Stomach (tissue), 9 donors: Measurements from ENCODE around the gene MAP3K1. TPM values are rescaled to one million over a fixed set of nuclear protein-coding genes. Genes with fewer than 3 reads are reported as not detected.
A peak's percentile ranks its signal among the peaks of the same experiment; 100 is the strongest.

ENCODE experiments used
- DNase-seq, 2 donors: peaks; one replicate each; pipeline versions ENCODE4 v3.0.0 to v3.0.0-alpha.2; 2013 to 2019
- H3K27ac ChIP-seq, 5 donors: fragments of 200-600 bp in 4 of 5; sonication (generic) in 4 of 5; one replicate each; pipeline ENCODE4 v1.5.1; 2013 to 2019; ENCODE audit warnings: mild to moderate bottlenecking in 1 of 5, moderate library complexity in 1 of 5
- H3K27me3 ChIP-seq, 3 donors: fragments of 200-600 bp; sonication (generic); one replicate each; pipeline ENCODE4 v1.5.1; 2017 to 2019; ENCODE audit warnings: mixed run types in 1 of 3
- H3K36me3 ChIP-seq, 4 donors: fragments of 200-600 bp; sonication (generic); 1 replicate in 3 of 4; 2 replicates in 1 of 4; pipeline ENCODE4 v1.5.1; 2016 to 2019
- H3K4me1 ChIP-seq, 4 donors: fragments of 200-600 bp; sonication (generic); one replicate each; pipeline ENCODE4 v1.5.1; 2016 to 2019
- H3K4me3 ChIP-seq, 4 donors: fragments of 200-600 bp; sonication (generic) in 3 of 4; one replicate each; pipeline ENCODE4 v1.5.1; 2016 to 2019; ENCODE audit warnings: mild to moderate bottlenecking in 1 of 4
- H3K9me3 ChIP-seq, 4 donors: fragments of 200-600 bp; sonication (generic); one replicate each; pipeline ENCODE4 v1.5.1; 2016 to 2019
- EP300 ChIP-seq: sonication (generic); formaldehyde crosslinking; IDR thresholded peaks from one replicate; pipeline ENCODE4 v1.6.1; 2017; ENCODE audit warnings: antibody characterized with exemption
- POLR2A ChIP-seq, 4 donors: fragments of 450-650 bp; IDR thresholded peaks; one replicate each; pipeline ENCODE4 v1.6.1; 2016; ENCODE audit warnings: antibody characterized with exemption in 4 of 4, control low read depth in 2 of 4, mild to moderate bottlenecking in 1 of 4, moderate library complexity in 1 of 4
- POLR2AphosphoS5 ChIP-seq, 3 donors: sonication (generic); formaldehyde crosslinking; IDR thresholded peaks; one replicate each; pipeline ENCODE4 v1.6.1; 2016; ENCODE audit warnings: antibody characterized with exemption in 3 of 3
- WGBS, 5 donors: extraction: QIAGEN DNeasy Blood & Tissue Kit in 3 of 5; methylation state at CpG; one replicate each; pipeline versions ENCODE4 v1.1.5 to v1.1.7; 2013 to 2018; 5-methylcytosine and 5-hydroxymethylcytosine counted together
- intact Hi-C: fragments of 100-400 bp; cut with DNase I; formaldehyde crosslinking; loops from one replicate; pipeline ENCODE4 v1.15.1; 2023; ENCODE audit warnings: low total_unique reads
- polyA plus RNA-seq, 3 donors: library from polyadenylated mRNA; stranded (reverse); fragments of 200-250 nt; gene quantifications; one replicate each; pipeline ENCODE4 v1.2.3, GENCODE V29; 2013
- total RNA-seq, 5 donors: library from RNA; depleted of rRNA; stranded (reverse); fragments of >200 nt; gene quantifications; one replicate each; pipeline versions ENCODE4 v1.1.0 to v1.2.3, GENCODE V29; 2014 to 2016
- TF ChIP-seq, protein P1 (sequence below), 7 experiments: fragments of 450-650 bp in 4 of 7; fragments of 200-600 bp in 3 of 7; sonication (generic) in 3 of 7; IDR thresholded peaks; one replicate each; pipeline ENCODE4 v1.5.1; 2016 to 2019; ENCODE audit warnings: antibody characterized with exemption in 7 of 7, control low read depth in 2 of 7, mild to moderate bottlenecking in 1 of 7
- donor health status: healthy with polysubstance abuse.
- donor health status: Bipolar disorder and iron deficiency.
- donor health status: healthy.

The MAP3K1 gene
- total and polyA plus RNA-seq, 8 donors: 3.8 to 30.7 (median 7.7) TPM

GRCh38 chr5:56852228-56853000, 37.1 kb downstream of the MAP3K1 start:
- peak overlapping the region in 1 of 5 donors; percentile 18 for H3K27ac ChIP-seq

DNA sequence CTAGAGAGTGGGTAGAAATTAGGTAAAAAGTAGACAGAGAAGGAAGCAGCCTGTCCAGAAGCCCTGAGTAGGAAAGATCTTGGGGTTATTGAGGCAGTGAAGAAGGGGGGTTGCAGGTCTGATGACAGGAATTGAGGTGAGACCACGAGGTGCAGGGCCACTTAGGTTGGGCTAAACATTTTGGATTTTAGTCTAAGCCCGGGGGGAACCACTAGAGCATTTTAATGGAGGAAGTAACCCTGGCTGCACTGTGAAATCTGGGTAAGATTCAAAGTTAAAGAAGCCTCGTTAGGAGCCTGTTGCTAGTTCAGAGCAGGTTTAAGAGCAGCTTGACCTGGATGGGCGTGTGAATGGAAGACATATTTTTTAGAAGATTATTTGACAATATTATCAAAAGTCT, 38.3 kb downstream of the MAP3K1 start:
- Histone ChIP-seq H3K27me3 (no peaks in the 10 kb centered on the region), H3K27ac (no peak overlapping the region), H3K4me3 (no peak overlapping the region), H3K9me3 (no peaks in the 10 kb centered on the region), H3K4me1 (peaks cover 39 to 87% (median 57%) of the 10 kb centered on the region in 4 donors), H3K36me3 (peaks cover 0 to 6% (median 2%) of the 10 kb centered on the region in 4 donors)
- DNase-seq: no peak
- WGBS, 5 donors: 73 to 81% (median 76%) methylated on average over 4 of the region's 4 CpGs
- TF ChIP-seq, protein P1, sequence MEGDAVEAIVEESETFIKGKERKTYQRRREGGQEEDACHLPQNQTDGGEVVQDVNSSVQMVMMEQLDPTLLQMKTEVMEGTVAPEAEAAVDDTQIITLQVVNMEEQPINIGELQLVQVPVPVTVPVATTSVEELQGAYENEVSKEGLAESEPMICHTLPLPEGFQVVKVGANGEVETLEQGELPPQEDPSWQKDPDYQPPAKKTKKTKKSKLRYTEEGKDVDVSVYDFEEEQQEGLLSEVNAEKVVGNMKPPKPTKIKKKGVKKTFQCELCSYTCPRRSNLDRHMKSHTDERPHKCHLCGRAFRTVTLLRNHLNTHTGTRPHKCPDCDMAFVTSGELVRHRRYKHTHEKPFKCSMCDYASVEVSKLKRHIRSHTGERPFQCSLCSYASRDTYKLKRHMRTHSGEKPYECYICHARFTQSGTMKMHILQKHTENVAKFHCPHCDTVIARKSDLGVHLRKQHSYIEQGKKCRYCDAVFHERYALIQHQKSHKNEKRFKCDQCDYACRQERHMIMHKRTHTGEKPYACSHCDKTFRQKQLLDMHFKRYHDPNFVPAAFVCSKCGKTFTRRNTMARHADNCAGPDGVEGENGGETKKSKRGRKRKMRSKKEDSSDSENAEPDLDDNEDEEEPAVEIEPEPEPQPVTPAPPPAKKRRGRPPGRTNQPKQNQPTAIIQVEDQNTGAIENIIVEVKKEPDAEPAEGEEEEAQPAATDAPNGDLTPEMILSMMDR (IDR thresholded peaks at IDR 0.05): no peak
- TF ChIP-seq EP300: no peak
- no peak for TF ChIP-seq POLR2AphosphoS5 (IDR thresholded peaks at IDR 0.05)
- TF ChIP-seq POLR2A (IDR thresholded peaks at IDR 0.05): no peak
- intact Hi-C loops: no loop called here

More at GRCh38 chr5:56852228-56853000, 37.1 kb downstream of the MAP3K1 start:
- Histone ChIP-seq H3K9me3 (no peaks in the 10 kb centered on the region), H3K4me1 (peaks cover 39 to 91% (median 61%) of the 10 kb centered on the region in 4 donors), H3K4me3 (no peak overlapping the region), H3K36me3 (peaks cover 0 to under 1% (median 0%) of the 10 kb centered on the region in 4 donors), H3K27me3 (no peaks in the 10 kb centered on the region)
- intact Hi-C loops: no loop called here
- TF ChIP-seq, protein P1 (IDR thresholded peaks at IDR 0.05): no peak
- TF ChIP-seq POLR2AphosphoS5 (IDR thresholded peaks at IDR 0.05): no peak
- TF ChIP-seq POLR2A (IDR thresholded peaks at IDR 0.05): no peak
- DNase-seq: no peak
- 39 to 56% (median 42%) methylated on average over 3 of the region's 3 CpGs for WGBS, 5 donors

GRCh38 chr5:56854920-56855319, 39.6 kb downstream of the MAP3K1 start:
- Histone ChIP-seq H3K27ac (no peak overlapping the region), H3K4me3 (no peak overlapping the region), H3K4me1 (peaks cover 29 to 77% (median 51%) of the 10 kb centered on the region in 4 donors), H3K27me3 (no peaks in the 10 kb centered on the region), H3K9me3 (no peaks in the 10 kb centered on the region), H3K36me3 (peaks cover 0 to 10% (median 6%) of the 10 kb centered on the region in 4 donors)
- intact Hi-C loops: no loop called here
- no peak for DNase-seq
- WGBS, 5 donors: 93 to 100% (median 100%) methylated on average over 1 of the region's 1 CpG
- TF ChIP-seq POLR2AphosphoS5 (IDR thresholded peaks at IDR 0.05): no peak
- TF ChIP-seq EP300: no peak
- TF ChIP-seq, protein P1 (IDR thresholded peaks at IDR 0.05): no peak
- no peak for TF ChIP-seq POLR2A (IDR thresholded peaks at IDR 0.05)

GRCh38 chr5:56856541-56857178, 41.3 kb downstream of the MAP3K1 start:
- peaks cover 0 to 26% (median 22%) of the 10 kb centered on the region in 4 donors for H3K36me3 ChIP-seq
- no peak for DNase-seq
- intact Hi-C loops: no loop called here
- TF ChIP-seq EP300: no peak
- TF ChIP-seq, protein P1 (IDR thresholded peaks at IDR 0.05): no peak
- no peak for TF ChIP-seq POLR2A (IDR thresholded peaks at IDR 0.05)
- TF ChIP-seq POLR2AphosphoS5 (IDR thresholded peaks at IDR 0.05): no peak
- H3K27me3 ChIP-seq: no peaks in the 10 kb centered on the region
- peaks cover 12 to 60% (median 37%) of the 10 kb centered on the region in 4 donors for H3K4me1 ChIP-seq
- no peak overlapping the region for H3K4me3 ChIP-seq
- no peaks in the 10 kb centered on the region for H3K9me3 ChIP-seq
- H3K27ac ChIP-seq: no peak overlapping the region
- 61 to 73% (median 65%) methylated on average over 5 of the region's 5 CpGs for WGBS, 5 donors
